BJ (cell line): ENCODE data around the gene ALG12. TPM values are rescaled to one million over a fixed set of nuclear protein-coding genes. Genes with fewer than 3 reads are reported as not detected.

Source experiments
- CTCF ChIA-PET: fragments of 350-600 bp; formaldehyde crosslinking; extraction: SDS; loops from one replicate; lab custom pipeline; 2021; ENCODE audit warnings: antibody characterized with exemption, inconsistent platforms; lab: Yijun Ruan, JAX
- POLR2A ChIA-PET: fragments of 300-600 bp; sonication (Branson Sonifier 250); formaldehyde crosslinking; extraction: SDS; loops from one replicate; lab custom pipeline; 2021; ENCODE audit warnings: antibody characterized with exemption; lab: Charles Lee
- DNase-seq: peaks from one replicate; pipeline ENCODE4 v3.0.0-alpha.2; 2011; ENCODE audit warnings: low read depth
- H3K27me3 ChIP-seq: 2 replicates; pipeline ENCODE4 v1.6.0; 2011; ENCODE audit warnings: low read length; ENCODE audit not compliant: control insufficient read depth, insufficient read depth
- H3K36me3 ChIP-seq: 2 replicates; pipeline ENCODE4 v1.5.1; 2011; ENCODE audit warnings: low read length; ENCODE audit not compliant: control insufficient read depth, insufficient read depth
- H3K4me3 ChIP-seq: 2 replicates; pipeline ENCODE4 v1.5.1; 2011; ENCODE audit warnings: low read depth, mild to moderate bottlenecking, control low read depth, low read length
- polyA plus RNA-seq: library from polyadenylated mRNA; depleted of rRNA; stranded (reverse); fragments of >200 nt; gene quantifications from 2 replicates; pipeline ENCODE4 v1.2.3, GENCODE V29; 2011
- TF ChIP-seq, protein P1 (sequence below): IDR thresholded peaks from 2 replicates; pipeline ENCODE4 v1.5.1; 2011; ENCODE audit warnings: low read depth, mild to moderate bottlenecking, control low read depth, inconsistent platforms, low read length, moderate library complexity; ENCODE audit not compliant: insufficient read depth

The ALG12 gene
- polyA plus RNA-seq, 1 experiment, result 7.9 TPM

DNA sequence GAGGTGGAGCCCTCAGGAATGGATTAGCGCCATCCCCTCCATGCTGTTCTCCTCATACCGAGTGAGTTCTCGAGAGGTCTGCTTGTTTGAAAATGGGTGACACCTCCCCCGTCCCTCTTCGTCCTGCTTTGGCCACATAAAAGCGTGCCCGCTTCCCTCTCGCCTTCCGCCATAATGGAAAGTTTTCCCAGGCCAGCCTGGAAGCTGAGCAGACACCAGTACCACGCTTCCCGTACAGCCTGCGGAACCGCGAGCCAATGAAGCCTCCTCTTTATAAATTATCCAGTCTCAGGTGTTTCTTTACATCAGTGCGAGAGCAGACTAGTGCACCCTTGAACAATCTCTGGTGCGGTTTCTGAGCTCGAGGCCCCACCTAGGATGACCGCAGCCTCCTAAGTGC is 12.8 kb downstream of the ALG12 start:
- Histone ChIP-seq H3K36me3 (peaks cover 9% of the 10 kb centered on the region), H3K27me3 (no peaks in the 10 kb centered on the region), H3K4me3 (no peak overlapping the region)
- POLR2A ChIA-PET, result no interaction called here
- TF ChIP-seq, protein P1, sequence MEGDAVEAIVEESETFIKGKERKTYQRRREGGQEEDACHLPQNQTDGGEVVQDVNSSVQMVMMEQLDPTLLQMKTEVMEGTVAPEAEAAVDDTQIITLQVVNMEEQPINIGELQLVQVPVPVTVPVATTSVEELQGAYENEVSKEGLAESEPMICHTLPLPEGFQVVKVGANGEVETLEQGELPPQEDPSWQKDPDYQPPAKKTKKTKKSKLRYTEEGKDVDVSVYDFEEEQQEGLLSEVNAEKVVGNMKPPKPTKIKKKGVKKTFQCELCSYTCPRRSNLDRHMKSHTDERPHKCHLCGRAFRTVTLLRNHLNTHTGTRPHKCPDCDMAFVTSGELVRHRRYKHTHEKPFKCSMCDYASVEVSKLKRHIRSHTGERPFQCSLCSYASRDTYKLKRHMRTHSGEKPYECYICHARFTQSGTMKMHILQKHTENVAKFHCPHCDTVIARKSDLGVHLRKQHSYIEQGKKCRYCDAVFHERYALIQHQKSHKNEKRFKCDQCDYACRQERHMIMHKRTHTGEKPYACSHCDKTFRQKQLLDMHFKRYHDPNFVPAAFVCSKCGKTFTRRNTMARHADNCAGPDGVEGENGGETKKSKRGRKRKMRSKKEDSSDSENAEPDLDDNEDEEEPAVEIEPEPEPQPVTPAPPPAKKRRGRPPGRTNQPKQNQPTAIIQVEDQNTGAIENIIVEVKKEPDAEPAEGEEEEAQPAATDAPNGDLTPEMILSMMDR, result no peak
- CTCF ChIA-PET, result interaction anchor here (1.3 kb wide), 1 partner anchor 88 kb away, joined by 3 read pairs; no protein-coding TSS in a partner anchor
- no peak for DNase-seq

DNA sequence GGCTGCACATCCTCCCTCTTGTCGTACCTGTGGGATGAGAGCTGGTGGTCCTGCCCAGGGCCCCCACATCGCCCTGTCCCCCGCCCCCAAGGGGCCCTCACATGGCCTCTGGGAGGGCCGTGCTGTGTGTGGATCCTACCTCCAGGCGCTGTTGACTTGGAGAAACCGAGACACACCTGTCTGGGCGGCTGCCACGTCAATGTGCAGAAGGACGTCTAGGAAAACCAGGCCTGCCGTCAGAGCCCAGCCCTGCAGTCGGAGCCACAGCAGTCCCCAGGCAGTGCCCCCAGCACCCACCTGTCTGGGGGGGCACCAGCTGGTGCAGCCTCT is 14.2 kb downstream of the ALG12 start:
- CTCF ChIA-PET, result no interaction called here
- Histone ChIP-seq H3K27me3 (no peaks in the 10 kb centered on the region), H3K4me3 (no peak overlapping the region), H3K36me3 (peaks cover 13% of the 10 kb centered on the region)
- TF ChIP-seq, protein P1, result no peak
- no peak for DNase-seq
- POLR2A ChIA-PET, result no interaction called here

DNA sequence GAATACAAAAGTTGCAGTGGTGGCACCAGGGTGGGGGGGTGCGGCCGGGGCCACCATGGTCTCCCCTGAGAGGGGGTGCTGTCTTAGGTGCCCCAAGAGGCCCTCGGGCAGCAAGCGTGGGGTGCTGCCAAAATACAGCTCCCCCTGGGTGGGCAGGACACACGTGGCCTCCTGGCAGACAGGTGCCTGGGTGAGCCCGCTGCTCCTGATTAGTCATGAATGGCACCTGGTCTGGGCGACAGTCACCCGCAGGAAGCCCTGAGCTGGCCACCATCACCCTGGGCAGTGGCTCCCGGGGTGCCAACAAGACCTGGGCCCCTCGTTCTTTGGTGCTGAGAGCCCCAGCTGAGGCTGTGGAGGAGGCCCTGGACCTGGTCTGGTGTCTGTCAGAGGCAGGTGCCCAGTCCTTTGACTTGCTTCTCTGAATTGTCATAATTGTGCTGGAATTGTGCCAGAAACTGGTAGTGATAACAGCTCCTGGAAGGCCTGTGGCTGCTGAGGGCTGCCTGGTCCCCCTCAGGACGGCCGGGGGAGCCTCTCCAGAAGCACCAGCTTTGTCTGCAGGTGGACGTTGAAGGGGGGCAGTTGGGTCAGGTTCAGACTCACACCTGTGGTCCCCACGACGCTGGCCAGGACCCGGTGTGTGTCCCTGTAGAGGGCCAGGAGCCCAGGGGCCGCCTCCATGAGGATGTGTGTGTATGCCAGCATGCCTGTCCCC is 14.8 kb downstream of the ALG12 start:
- CTCF ChIA-PET, result no interaction called here
- H3K4me3 ChIP-seq, result no peak overlapping the region
- POLR2A ChIA-PET, result no interaction called here
- peaks cover 12% of the 10 kb centered on the region for H3K36me3 ChIP-seq
- TF ChIP-seq, protein P1, result no peak
- no peak for DNase-seq
- H3K27me3 ChIP-seq, result no peaks in the 10 kb centered on the region

DNA sequence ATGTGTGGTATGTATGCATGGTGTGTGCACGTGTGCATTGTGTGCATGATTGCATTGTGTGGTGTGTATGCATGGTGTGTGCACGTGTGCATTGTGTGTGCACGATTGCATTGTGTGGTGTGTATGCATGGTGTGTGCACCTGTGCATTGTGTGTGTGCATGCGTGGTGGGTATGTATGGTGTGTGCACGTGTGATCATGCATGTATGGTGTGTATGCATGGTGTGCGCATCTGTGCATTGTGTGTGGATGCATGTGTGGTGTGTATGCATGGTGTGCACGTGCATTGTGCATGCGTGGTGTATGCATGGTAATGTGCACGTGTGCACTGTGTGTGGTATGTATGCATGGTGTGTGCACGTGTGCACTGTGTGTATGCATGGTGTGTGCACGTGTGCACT is 16.8 kb downstream of the ALG12 start:
- ChIA-PET CTCF (no interaction called here), POLR2A (no interaction called here)
- H3K27me3 ChIP-seq, result no peaks in the 10 kb centered on the region
- TF ChIP-seq, protein P1, result no peak
- H3K36me3 ChIP-seq, result peaks cover 9% of the 10 kb centered on the region
- H3K4me3 ChIP-seq, result no peak overlapping the region
- no peak for DNase-seq

DNA sequence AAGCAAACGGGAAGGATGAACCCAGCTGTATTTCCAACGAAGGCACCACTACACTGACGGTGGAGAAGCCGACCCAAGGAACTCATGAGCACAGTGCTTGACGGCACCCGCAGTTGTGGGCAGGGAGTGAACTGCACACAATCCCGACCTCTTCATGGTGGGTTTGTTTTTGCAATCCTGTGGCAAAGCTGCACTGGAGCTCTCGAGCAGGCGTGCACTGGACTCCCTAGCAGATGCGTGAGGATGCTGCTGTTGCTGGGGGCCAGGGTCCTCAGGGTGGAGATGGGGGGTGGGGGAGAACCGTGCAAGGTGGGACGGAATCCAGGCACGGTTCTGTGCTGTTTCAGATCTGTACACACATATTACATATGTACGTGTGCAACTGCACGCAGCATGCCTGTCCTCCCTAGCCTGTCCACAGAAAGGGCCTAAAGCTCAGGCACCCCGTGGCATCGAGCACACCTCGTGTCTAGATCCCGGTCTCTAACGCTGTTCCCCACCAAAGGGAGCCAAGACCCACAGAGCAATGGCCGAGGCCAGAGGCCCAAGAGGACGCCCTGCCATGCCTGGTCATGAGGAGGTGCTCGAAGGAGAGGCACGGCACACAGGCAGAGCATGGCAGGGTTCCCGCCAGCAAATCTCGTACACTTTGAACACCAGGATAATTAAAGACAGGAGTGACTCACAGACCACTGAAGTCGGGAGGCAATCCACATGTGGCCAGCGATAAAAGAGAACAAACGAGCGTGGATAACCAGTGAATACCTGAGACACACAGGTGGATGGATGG is 17.6 kb downstream of the ALG12 start:
- H3K27me3 ChIP-seq, result no peaks in the 10 kb centered on the region
- POLR2A ChIA-PET, result no interaction called here
- TF ChIP-seq, protein P1, result no peak
- no peak overlapping the region for H3K4me3 ChIP-seq
- H3K36me3 ChIP-seq, result peaks cover 9% of the 10 kb centered on the region
- DNase-seq, result no peak
- CTCF ChIA-PET, result no interaction called here
